Measurements from ENCODE around the gene ADRA1B.

ADRA1B gene

DNA sequence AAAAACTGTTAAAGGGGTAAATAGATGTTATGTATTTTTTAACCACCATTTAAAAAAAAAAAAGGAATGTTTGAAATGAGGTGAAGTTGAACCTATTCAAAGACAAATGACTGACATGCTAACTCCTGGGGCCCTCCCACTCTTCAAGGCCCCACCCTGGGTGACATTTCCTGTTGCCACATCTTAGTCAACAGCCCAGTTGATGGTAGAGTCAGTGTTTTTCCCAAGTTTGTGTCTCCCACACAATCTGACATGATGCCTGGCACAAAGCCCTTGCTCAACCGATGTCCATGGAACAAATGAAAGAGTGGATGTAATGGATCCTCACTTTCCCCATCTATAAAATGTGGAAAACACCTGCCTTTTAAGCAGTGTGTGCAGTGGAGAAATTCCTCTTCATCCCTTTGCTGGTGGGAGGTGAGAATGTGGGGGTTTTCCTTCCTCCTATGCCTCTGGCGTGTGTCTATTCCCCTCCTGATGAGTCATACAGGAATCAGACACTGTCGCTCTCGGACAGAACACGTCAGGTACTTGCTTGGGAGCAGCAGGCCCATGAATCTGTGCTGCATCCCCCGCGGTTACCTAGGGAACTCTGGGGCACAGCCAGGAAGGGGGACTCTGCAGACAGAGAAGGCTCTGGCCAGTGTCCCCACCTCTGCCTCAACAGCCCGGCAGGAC is 13.7 kb upstream of the ADRA1B start:
- DNase-seq: no peak

DNA sequence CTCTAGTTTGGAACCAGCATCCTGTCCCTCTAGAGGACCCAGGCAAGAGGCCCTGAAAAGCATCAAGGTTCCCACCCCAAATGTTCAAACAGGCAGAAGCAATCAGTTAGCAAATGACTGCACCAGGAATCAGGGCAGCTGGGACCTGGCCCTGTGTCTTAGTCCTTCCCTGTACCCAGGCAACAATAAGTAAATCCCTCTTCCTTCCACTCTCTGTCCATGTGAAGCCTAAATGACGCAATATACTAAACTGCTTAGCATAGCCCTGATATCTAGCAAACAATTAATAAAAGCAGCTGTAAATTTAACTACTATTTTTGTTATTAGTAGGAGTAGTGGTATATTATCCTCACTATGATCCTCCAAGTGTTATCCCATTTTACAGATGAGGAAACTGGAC is 13.2 kb upstream of the ADRA1B start:
- DNase-seq: no peak

DNA sequence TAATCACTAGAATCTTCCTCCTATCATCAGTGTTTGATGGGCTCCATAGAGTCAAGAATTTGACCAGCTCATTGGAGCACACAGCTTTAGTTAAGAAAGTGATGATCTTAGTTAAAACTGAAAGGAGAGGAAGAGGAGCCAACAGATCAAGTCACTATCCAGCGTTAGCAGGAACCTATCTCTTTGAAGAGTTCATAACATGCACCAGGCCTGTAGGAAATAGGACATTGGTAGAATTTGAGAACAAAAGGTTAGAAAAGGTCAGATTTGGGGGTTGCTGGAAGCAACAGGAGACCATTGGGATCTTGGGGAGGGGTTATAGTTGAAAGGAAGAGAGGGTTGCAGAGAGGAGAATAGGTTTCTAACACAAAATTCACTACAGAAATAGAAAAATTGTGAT is 11.4 kb upstream of the ADRA1B start:
- DNase-seq: no peak

DNA sequence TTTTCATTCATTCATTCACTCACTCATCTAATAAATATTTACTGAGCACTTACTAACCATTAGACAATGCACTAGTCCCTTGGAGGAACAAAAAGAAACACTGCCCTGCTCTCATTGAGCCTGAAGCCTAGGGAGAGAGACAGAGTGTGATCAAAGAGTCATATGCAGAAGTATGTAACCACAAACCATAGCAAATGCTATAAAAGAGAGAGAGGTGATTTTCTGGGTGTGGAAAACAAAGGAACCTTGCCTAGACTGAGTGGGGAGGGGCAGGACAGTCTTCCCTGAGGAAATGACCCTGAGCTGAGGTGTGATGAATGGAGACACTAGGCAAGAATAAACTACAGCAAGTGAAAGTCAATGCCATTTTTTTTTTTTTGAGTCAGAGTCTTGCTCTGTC is 10.8 kb upstream of the ADRA1B start:
- DNase-seq: no peak

DNA sequence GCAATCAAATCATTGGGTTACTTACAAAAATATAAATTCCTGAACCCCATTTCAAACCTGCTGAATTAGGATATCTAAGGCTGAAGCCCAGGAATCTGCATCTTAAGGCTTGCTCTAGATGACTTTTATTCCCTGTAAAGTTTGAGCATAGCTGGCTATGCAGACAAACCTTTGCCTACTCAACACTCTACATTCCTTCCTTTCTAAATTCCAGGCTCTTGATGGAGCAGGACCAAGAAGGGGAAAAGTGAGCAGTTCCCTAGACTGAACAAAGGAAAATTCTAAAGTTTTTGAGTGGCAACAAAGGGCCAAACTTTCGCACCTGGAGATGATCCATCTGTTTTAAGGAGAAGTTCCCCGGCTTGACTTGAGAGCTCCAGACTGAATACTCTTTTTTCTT is 9.8 kb upstream of the ADRA1B start:
- DNase-seq: no peak

DNA sequence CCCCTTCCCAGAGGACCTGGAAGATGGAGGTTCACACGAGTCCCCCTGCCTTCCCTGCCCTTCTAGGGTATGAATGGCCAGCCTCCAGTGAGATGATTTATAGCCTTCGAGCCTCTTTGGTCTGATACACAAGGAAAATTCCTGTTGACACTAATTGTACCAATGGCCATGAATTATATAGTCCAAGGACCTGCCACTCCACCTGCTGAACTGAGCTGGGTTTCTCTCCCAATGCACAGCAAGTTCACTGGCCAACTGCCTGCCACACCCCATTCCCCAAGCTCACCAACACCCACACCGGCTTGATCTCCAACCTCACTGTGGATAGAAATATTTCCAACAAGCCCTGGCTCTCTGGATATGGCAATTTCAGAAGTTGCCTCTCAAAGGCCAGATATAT is 9.3 kb upstream of the ADRA1B start:
- no peak for DNase-seq

DNA sequence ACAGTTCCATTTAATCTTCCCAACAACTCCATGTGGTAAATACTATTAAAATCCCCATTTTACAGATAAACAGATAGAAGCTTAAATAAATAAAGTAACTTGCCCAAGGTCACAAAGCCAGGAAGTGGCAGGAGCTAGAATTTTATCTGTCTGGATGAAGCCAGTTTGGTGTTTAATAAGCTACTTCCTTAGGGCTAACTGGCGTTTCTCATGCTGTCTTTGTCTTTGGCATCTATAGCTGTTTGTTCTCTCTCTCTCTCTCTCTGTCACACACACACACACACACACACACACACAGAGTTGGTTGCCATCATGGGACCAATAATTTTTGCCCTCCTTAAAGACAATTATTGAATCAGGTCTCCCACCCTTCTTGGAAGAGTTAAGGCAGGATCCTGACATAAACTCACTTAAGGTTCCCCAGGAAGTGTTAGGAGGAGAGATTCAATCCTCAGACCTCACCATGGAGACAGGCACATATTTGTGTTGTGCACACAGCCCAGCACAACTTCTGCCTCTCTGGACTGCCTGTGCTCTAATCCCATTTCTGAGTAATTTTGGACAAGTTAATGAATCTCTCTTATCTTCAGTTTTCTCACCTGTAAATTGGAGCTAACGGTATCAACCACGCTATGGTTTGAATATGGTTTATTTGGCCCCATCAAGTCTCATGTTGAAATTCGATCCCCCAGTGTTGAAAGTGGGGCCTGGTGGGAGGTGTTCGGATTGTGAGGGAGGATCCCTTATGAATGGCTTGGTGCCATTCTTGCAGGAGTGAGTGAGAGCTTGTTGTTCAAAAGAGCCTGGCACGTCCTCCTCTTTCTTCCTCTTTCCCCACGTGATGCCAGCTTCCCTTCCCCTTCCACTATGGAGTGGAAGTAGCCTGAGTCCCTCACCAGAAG is 8.3 kb upstream of the ADRA1B start:
- no peak for DNase-seq

DNA sequence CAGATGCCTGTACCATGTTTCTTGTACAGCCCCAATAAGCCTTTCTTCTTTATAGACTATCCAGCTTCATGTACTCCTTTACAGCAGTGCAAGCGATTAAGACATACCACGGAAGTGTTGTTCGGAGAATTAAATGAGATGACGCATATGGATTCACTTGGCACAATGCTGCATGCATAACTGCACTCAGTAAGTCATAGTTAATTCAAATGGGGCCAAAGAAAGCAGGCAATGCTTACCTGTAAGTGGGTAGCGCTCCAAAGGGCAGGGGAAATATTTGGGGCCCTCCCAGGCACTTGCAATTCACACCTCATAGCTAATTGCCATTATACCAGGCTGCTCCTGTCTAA is 7.7 kb upstream of the ADRA1B start:
- no peak for DNase-seq

DNA sequence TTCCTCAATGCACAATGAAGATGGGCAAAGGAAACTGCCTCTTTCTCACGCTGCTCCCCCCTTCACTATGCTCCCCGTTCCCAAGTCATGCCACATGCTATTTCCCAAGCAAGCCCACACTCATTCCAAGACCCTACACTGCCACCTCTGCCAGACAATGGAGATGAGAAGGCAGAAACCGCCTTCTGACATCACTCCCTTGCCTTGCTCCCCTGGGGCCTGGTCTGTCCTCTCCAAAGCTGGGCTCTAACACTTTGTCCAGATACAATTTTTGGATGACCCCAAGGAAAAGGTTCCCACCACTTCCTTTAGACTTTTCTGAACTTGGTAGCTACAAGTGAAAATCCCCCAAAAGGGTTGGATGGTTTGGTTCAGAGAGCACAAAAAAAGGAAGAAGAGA is 7.2 kb upstream of the ADRA1B start:
- no peak for DNase-seq

DNA sequence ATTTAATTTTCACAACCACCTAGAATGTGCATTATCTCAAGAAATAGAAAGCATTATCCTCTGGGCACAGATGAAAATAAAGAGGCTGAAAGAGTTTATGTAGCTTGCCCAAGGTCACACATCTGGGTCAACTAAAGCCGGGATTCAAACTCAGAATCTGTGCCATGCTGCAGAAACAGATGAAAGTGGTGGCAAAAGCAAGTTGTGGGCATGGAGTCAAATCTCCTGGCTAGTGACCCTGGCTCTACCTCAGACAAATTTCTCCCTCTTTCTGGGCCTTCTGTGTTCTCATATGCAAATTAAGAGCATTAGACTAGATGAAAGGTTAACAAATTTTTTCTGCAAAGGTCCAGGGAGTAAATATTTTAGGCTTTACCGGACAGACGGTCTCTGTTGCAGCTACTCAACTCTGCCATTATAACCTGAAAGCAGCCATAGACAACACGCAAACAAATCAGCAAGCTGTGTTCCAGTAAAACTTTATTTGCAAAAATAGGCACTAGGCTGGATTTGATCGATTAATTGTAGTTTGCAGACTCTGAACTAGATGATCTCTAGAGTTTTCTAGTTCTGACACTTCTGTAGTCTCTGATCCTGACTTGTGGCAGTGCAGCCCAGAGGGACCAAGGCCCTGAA is 6.0 kb upstream of the ADRA1B start:
- DNase-seq: no peak

DNA sequence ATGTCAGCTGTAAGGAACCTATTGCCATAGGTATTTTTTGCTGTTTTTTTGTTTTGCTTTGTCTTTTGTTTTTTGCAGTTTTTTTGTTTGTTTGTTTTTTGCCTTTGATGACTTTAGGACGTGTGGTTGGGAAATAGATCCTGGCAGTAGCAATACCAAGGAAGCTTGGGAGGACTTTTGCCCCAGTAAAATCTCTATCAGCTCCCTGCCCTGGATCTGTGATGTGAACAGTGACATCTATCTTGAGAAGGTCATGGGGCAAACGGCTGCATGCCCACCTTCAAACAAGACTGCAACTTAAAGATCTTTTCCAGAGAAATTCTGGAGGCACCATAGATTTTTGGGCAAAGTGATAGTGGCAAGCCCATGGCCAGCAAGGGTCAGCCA is 5.4 kb upstream of the ADRA1B start:
- DNase-seq: no peak

DNA sequence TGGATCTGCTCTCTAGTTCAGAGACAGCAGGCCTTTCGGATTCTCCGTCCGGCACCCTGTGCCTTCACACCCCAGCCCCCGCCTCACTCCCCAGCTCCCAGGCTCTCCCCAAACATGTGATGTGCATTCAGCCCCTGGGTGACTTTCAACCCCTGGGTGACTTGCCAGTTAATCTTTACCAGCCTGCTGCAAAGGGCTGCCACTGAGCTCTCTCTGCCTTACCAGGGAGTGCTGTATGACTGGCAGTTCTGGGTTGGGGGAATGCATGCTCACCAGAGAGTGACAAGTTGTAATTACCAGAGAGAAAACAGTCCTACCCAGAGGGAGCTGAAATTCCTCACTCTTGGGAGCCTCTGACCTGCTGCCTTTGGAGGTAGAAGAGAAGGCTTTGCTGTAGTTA is 4.9 kb upstream of the ADRA1B start:
- no peak for DNase-seq

DNA sequence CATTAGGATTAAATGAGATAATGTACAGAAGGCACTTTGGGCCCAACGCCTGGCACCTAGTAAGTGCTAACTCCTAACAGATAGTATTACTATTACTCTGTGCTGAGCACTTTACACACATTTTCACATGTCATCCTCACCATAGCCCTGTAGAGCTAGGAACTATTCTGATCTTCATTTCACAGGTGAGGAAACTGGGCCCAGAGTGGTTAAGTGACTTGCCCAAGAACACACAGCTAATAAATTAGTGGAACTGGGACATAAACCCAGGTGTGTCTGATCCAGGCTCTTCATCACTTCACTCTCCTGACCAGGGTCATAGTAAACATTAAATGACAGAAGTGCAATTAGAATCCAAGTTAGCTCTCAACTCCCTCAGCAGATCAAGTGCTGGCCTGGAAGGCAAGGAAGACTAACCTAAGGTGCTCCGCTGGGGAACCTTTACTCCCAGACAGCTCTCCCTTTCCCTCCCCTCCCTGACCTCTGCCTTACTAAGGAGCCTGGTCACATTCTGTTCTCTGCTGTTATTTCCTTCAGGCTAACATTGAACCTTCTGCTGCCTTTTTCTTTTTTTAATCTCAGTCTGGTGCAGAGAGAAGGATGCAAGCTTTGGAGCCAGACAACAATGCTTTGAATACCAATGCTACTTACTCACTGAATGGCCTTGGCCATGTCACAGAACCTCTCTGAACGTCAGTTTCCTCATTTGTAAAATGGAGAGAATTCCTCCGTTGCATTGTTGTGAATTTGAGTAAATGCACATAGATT is 4.1 kb upstream of the ADRA1B start:
- no peak for DNase-seq

DNA sequence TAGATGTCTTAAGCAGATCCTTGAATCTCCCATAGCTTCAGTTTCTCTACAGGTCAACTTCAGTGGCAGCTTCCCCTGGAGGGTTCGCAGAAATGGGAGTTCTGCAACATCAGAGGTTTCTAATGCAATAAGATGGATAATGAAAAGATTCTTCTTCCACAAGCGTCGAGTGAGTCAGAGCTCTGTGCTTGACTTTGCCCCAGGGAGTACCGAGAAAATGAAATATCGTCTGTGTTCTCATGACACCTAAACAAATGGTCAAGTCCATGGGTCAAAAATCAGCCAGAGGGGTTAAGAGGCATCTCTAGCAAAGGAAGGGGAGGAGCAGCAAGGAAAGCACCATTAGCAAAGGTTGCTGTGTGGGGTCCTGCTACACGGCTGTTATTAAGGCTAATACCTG is 3.2 kb upstream of the ADRA1B start:
- DNase-seq: no peak

DNA sequence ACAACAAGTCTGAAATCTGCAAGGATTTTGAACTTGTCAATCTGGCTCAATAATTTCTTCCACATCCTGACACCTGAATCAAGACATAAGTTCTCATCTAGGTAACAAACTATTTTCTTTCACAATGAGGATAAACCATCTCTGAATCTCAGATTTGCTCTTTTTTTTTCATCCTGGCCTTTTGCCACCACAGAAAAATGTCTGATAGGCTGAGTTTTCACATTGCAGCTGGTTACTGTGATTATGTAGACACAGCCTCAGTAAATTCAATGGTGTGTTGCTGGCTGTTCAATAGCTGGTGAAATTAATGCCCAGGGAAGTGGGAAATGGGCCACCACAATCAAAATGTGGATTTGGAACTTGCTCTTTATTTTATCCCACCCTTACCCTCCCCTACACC is 2.8 kb upstream of the ADRA1B start:
- no peak for DNase-seq

DNA sequence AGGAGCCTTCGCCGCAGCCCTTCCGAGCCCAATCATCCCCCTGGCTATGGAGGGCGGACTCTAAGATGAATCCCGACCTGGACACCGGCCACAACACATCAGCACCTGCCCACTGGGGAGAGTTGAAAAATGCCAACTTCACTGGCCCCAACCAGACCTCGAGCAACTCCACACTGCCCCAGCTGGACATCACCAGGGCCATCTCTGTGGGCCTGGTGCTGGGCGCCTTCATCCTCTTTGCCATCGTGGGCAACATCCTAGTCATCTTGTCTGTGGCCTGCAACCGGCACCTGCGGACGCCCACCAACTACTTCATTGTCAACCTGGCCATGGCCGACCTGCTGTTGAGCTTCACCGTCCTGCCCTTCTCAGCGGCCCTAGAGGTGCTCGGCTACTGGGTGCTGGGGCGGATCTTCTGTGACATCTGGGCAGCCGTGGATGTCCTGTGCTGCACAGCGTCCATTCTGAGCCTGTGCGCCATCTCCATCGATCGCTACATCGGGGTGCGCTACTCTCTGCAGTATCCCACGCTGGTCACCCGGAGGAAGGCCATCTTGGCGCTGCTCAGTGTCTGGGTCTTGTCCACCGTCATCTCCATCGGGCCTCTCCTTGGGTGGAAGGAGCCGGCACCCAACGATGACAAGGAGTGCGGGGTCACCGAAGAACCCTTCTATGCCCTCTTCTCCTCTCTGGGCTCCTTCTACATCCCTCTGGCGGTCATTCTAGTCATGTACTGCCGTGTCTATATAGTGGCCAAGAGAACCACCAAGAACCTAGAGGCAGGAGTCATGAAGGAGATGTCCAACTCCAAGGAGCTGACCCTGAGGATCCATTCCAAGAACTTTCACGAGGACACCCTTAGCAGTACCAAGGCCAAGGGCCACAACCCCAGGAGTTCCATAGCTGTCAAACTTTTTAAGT is 819 bp downstream of the ADRA1B start:
- no peak for DNase-seq

DNA sequence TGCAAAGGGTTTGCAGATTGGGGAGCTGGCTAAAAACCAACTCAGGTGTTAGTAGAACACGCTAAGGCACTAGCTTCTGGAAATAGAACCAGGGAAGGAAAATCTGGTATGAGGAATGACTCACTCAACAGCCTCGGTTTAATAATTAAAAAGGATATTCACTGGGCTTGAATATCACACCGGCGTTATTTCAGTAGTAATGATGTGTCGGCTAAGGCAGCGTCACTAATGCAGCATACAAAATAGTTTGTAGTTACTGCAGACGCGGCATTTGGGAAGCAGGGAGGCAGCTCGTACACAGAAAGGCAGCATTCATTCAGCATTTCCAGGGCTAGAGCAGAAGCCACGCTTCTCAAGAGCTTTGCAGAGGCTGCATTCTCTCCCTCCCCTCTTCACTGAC is 1.7 kb downstream of the ADRA1B start:
- no peak for DNase-seq

DNA sequence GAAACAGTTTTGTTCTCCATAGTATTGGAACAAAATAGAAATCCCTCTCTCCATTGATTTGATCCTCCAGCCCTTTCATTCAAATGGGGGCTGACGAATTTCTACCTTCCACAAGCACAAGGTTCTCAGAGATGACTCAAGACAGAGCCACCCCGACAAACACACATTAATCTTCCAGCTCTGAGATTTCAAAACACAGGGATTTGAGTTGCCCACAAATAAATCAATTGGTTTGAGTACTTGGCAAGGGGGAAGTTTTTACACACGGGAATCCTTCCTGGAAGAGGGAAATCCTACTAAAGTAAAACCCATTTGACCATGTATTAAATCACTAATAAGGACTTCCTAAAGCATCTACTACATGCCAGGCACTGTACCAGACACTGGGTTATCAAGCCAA is 5.4 kb downstream of the ADRA1B start:
- DNase-seq: no peak

DNA sequence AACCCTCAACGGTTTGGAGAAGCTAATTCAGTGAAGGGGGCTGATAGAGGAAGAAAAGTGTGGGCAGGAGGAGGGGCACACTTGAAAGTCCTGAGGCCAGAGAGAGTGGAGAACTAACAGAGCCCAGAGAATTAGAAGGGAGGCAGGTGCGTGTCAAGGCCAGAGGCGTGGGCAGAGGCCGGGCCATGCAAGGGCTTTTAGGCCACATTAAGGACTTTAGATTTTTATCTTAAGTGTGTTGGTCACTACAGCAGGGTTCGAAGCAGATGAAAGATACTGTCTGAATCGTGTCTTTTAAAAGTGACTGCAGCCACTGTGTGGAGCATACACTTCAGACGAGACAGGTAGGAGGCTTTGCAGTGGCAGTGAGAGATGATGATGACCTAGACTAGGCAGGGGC is 6.7 kb downstream of the ADRA1B start:
- no peak for DNase-seq

DNA sequence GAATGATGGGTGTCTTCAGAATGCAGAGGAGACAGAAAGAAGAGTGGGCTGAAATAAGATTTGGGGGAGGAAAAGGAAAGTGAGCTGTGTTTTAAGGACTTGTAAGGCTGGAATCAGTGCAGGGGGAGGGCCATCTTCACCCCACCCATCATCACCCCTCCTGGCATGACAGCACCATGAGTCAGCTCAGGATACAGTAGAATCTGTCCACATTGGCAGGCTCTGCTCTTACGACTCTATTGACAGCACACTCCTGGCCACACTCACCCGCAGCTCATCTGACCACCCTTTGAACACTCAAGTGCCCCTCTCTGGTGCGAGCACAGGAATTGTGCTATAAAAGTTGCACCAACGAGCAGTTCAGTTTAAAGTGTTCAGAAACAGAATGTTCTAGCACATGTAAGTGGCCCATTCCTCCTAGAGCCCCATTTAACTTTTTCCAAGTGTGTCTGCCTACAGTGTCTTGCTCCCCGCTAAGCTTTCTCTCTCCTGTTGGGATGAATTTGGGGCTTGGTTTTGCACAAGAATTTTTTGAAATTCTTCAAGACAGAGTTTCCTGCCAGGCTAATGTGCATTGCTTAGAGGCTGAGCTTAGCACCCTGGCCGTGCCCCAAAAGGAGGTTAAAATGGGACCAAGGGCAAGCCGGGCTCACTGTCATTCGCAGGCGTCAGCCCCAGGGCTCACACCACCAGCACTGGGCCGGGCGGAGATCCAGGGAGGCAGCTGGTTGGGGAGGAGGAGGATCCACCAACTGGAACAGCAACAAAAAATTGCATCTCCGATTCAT is 12.0 kb downstream of the ADRA1B start:
- no peak for DNase-seq

DNA sequence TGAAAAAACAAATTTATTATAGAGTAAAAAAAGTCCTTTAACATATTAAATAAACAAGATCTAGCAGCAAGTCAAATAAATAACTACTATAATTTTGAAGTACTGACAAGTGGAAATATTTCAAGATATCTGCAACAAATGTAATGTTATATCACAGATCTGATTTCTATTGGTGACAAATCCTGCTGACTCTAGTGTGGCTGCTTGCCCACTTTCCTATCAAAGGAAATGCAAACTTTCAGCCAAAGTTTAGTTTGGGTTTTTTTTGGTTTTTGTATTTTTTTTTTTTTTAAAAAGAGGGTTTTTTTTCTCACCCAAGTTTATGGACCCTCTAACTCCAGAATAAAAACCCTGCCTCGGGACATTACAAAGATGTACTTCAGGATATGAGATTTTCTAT is 12.9 kb downstream of the ADRA1B start:
- DNase-seq: no peak

Measured in eye (tissue), 1 donor.